ENCODE results near the gene CA10. TPM values are rescaled to one million over a fixed set of nuclear protein-coding genes. Genes with fewer than 3 reads are reported as not detected.

CA10 gene
- total RNA-seq, 1 donor = not detected

GRCh38 chr17:51805765-51806164, 352.7 kb downstream of the CA10 start:
- DNase-seq (ENCODE audit: low read depth) = no peak
- H3K4me3 ChIP-seq (ENCODE audit: low read depth, low read length) = no peak overlapping the region
- no peak for TF ChIP-seq CTCF (IDR thresholded peaks at IDR 0.05; ENCODE audit: insufficient read depth, low read depth, low read length)

GRCh38 chr17:51805185-51805584, 353.3 kb downstream of the CA10 start:
- DNase-seq (ENCODE audit: low read depth) = no peak
- no peak for TF ChIP-seq CTCF (IDR thresholded peaks at IDR 0.05; ENCODE audit: insufficient read depth, low read depth, low read length)
- no peak overlapping the region for H3K4me3 ChIP-seq (ENCODE audit: low read depth, low read length)

- H3K4me3 ChIP-seq (ENCODE audit: low read depth, low read length) = no peak overlapping the region
- DNase-seq (ENCODE audit: low read depth) = no peak
- no peak for TF ChIP-seq CTCF (IDR thresholded peaks at IDR 0.05; ENCODE audit: insufficient read depth, low read depth, low read length)
Measured at GRCh38 chr17:51803161-51803560, 355.4 kb downstream of the CA10 start.

GRCh38 chr17:51802544-51802943, 356.0 kb downstream of the CA10 start:
- no peak overlapping the region for H3K4me3 ChIP-seq (ENCODE audit: low read depth, low read length)
- DNase-seq (ENCODE audit: low read depth) = no peak
- no peak for TF ChIP-seq CTCF (IDR thresholded peaks at IDR 0.05; ENCODE audit: insufficient read depth, low read depth, low read length)

- no peak for TF ChIP-seq CTCF (IDR thresholded peaks at IDR 0.05; ENCODE audit: insufficient read depth, low read depth, low read length)
- no peak for DNase-seq (ENCODE audit: low read depth)
- no peak overlapping the region for H3K4me3 ChIP-seq (ENCODE audit: low read depth, low read length)
Measured at GRCh38 chr17:51801626-51802025, 356.9 kb downstream of the CA10 start.

- no peak for TF ChIP-seq CTCF (IDR thresholded peaks at IDR 0.05; ENCODE audit: insufficient read depth, low read depth, low read length)
- no peak overlapping the region for H3K4me3 ChIP-seq (ENCODE audit: low read depth, low read length)
- DNase-seq (ENCODE audit: low read depth) = no peak
Measured at GRCh38 chr17:51799981-51800380, 358.5 kb downstream of the CA10 start.

GRCh38 chr17:51799240-51799639, 359.3 kb downstream of the CA10 start:
- H3K4me3 ChIP-seq (ENCODE audit: low read depth, low read length) = no peak overlapping the region
- DNase-seq (ENCODE audit: low read depth) = no peak
- TF ChIP-seq CTCF (IDR thresholded peaks at IDR 0.05; ENCODE audit: insufficient read depth, low read depth, low read length) = no peak
